ENCODE measurements around the gene CTBP1. TPM values are rescaled to one million over a fixed set of nuclear protein-coding genes. Genes with fewer than 3 reads are reported as not detected.

Gene CTBP1
- total and polyA plus RNA-seq, 7 donors, result 67.9 to 162 (median 113) TPM

- intact Hi-C loops (cut with DNase I), result loop anchor here (10.0 kb wide), 1 partner anchor 181 kb away; the partner anchor contains the start of gene UVSSA
- Histone ChIP-seq H3K4me1 (peaks cover 0 to 22% (median 13%) of the 10 kb centered on the region in 4 donors), H3K27me3 (no peaks in the 10 kb centered on the region), H3K4me3 (no peak overlapping the region), H3K36me3 (no peaks in the 10 kb centered on the region), H3K9me3 (no peaks in the 10 kb centered on the region), H3K27ac (no peak overlapping the region)
- no peak for TF ChIP-seq POLR2AphosphoS5 (IDR thresholded peaks at IDR 0.05)
- no peak for TF ChIP-seq CTCF (IDR thresholded peaks at IDR 0.05)
- TF ChIP-seq POLR2A (IDR thresholded peaks at IDR 0.05), result no peak
- TF ChIP-seq EP300 (IDR thresholded peaks at IDR 0.05), result no peak
- DNase-seq, result no peak
- 91 to 95% methylated on average over 4 of the region's 4 CpGs for WGBS, 2 donors
Observed at GRCh38 chr4:1164040-1164439, 84.9 kb downstream of the CTBP1 start.

Other genes starting within 250 kb of the CTBP1 start
- 10 to 100 TPM in 1 of 4 donors, 1 to 10 TPM in 3; 6.1 to 10.0 (median 8.0) TPM for gene FGFRL1, start 237.5 kb downstream of the CTBP1 start, total RNA-seq
- gene FGFRL1, start 237.5 kb downstream of the CTBP1 start, polyA plus RNA-seq, result 10 to 100 TPM in 1 of 3 donors, 1 to 10 TPM in 2; 1.2 to 12.1 (median 3.0) TPM
- gene RNF212, start 135.6 kb downstream of the CTBP1 start, total RNA-seq, result 10 to 100 TPM in 1 of 4 donors, 1 to 10 TPM in 3; 3.1 to 12.8 (median 6.8) TPM
- 1 to 10 TPM in 1 of 3 donors, under 1 TPM in 1, not detected in 1; 0.60 to 3.4 TPM for gene RNF212, start 135.6 kb downstream of the CTBP1 start, polyA plus RNA-seq
- gene SPON2, start 76.5 kb downstream of the CTBP1 start, total RNA-seq, result 100 to 1,000 TPM in 1 of 4 donors, 10 to 100 TPM in 3; 33.6 to 165 (median 79.8) TPM
- 10 to 100 TPM in 2 of 3 donors, 1 to 10 TPM in 1; 8.6 to 33.6 (median 25.2) TPM for gene SPON2, start 76.5 kb downstream of the CTBP1 start, polyA plus RNA-seq
- 10 to 100 TPM; 44.2 to 56.2 (median 49.6) TPM for gene MAEA, start 40.8 kb upstream of the CTBP1 start, total RNA-seq
- gene MAEA, start 40.8 kb upstream of the CTBP1 start, polyA plus RNA-seq, result 10 to 100 TPM; 51.1 to 89.8 (median 80.0) TPM
- gene UVSSA, start 98.1 kb upstream of the CTBP1 start, total RNA-seq, result 10 to 100 TPM in 2 of 4 donors, 1 to 10 TPM in 2; 7.1 to 17.4 (median 10.4) TPM
- gene UVSSA, start 98.1 kb upstream of the CTBP1 start, polyA plus RNA-seq, result 10 to 100 TPM in 1 of 3 donors, 1 to 10 TPM in 2; 1.8 to 18.7 (median 4.6) TPM
- not detected for gene NKX1-1, start 157.3 kb upstream of the CTBP1 start, total RNA-seq
- not detected for gene NKX1-1, start 157.3 kb upstream of the CTBP1 start, polyA plus RNA-seq